ENCODE results near the gene RFPL3.

GRCh38 chr22:32339190-32340012 is 18.3 kb upstream of the RFPL3 start:
- no peak for TF ChIP-seq ZNF235 (CRISPR knock-in tag; IDR thresholded peaks at IDR 0.05; ENCODE audit: borderline replicate concordance)
- no peak for TF ChIP-seq BHLHE40 (IDR thresholded peaks at IDR 0.05; ENCODE audit: low read length)
- no peak for TF ChIP-seq ZNF761 (CRISPR knock-in tag; conservative IDR thresholded peaks at IDR 0.05)
- no peak for TF ChIP-seq ZNF292 (CRISPR knock-in tag; IDR thresholded peaks at IDR 0.05; ENCODE audit: borderline replicate concordance, low read depth)
- no peak for TF ChIP-seq NR2C2 (CRISPR knock-in tag; IDR thresholded peaks at IDR 0.05; ENCODE audit: borderline replicate concordance)
- TF ChIP-seq CTCF (CRISPR knock-in tag; IDR thresholded peaks at IDR 0.05) = no peak
- no peak for TF ChIP-seq EP300 (IDR thresholded peaks at IDR 0.05; ENCODE audit: low read depth in 2 of 2, low read length in 2 of 2)
- no peak for TF ChIP-seq EP300 (CRISPR knock-in tag; IDR thresholded peaks at IDR 0.05; ENCODE audit: borderline replicate concordance)
- no peak for TF ChIP-seq ZBTB33 (CRISPR knock-in tag; IDR thresholded peaks at IDR 0.05)
- no peak for TF ChIP-seq NBN (conservative IDR thresholded peaks at IDR 0.05)

Data from HepG2 (cell line).